Ovary (tissue), 3 donors: ENCODE results near the gene ENOX2.

Experiments
- CTCF ChIP-seq, 3 donors: fragments of 450-650 bp in 2 of 3; fragments of 200-600 bp in 1 of 3; IDR thresholded peaks; one replicate each; pipeline versions ENCODE4 v1.5.1 to v1.8.0; 2016 to 2022; ENCODE audit warnings: antibody characterized with exemption in 3 of 3, mild to moderate bottlenecking in 1 of 3
- EP300 ChIP-seq: sonication (generic); formaldehyde crosslinking; IDR thresholded peaks from one replicate; pipeline ENCODE4 v1.6.1; 2017; ENCODE audit warnings: antibody characterized with exemption
- POLR2A ChIP-seq: fragments of 450-650 bp; IDR thresholded peaks from one replicate; pipeline ENCODE4 v1.6.1; 2017; ENCODE audit warnings: antibody characterized with exemption, mild to moderate bottlenecking, moderate library complexity
- donor health status: DM: no; HTN: no; CAD: no.

GRCh38 chrX:130801901-130802300, 101.1 kb downstream of the ENOX2 start:
- no peak for TF ChIP-seq CTCF (IDR thresholded peaks at IDR 0.05)
- no peak for TF ChIP-seq POLR2A
- no peak for TF ChIP-seq EP300
